HepG2 (cell line): ENCODE measurements around the gene MFAP2. TPM values are rescaled to one million over a fixed set of nuclear protein-coding genes. Genes with fewer than 3 reads are reported as not detected.

Experiments used
- ARNTL ChIP-seq: sonication (generic); formaldehyde crosslinking; IDR thresholded peaks from 2 replicates; pipeline ENCODE4 v1.4.0; 2020; ENCODE audit warnings: mild to moderate bottlenecking, missing genetic modification reagents
- MIER2 ChIP-seq: IDR thresholded peaks from 2 replicates; pipeline ENCODE4 v1.6.1; 2016; ENCODE audit warnings: missing biosample characterization, missing genetic modification reagents
- TEAD2 ChIP-seq: sonication (generic); formaldehyde crosslinking; IDR thresholded peaks from 2 replicates; pipeline ENCODE4 v1.9.0; 2021; ENCODE audit warnings: missing genetic modification reagents
- ZNF234 ChIP-seq: sonication (generic); formaldehyde crosslinking; conservative IDR thresholded peaks from 2 replicates; pipeline ENCODE4 v1.5.1; 2020; ENCODE audit warnings: mild to moderate bottlenecking, missing genetic modification reagents
- polyA plus RNA-seq, 8 experiments: library from polyadenylated mRNA; depleted of rRNA in 3 of 8; stranded (reverse) in 7 of 8; unstranded in 1 of 8; fragments of >200 nt; fragmentation: Illumina TruSeq in 4 of 8; extraction: Trizol in 4 of 8; gene quantifications; 2 replicates each; pipeline versions ENCODE4 v1.2.1 to v1.2.3, GENCODE V29; 2011 to 2016; ENCODE audit warnings: low read depth in 4 of 8, missing spikeins in 1 of 8, mixed read lengths in 1 of 8; ENCODE audit not compliant: insufficient read depth in 1 of 8
- total RNA-seq, 5 experiments: library from RNA; depleted of rRNA; stranded (reverse); fragments of >200 nt; fragmentation: Illumina TruSeq; extraction: Trizol; gene quantifications; 2 replicates each; pipeline ENCODE4 v1.2.3, GENCODE V29; 2016; ENCODE audit warnings: low read depth in 1 of 5
- TF ChIP-seq, protein P1 (sequence below): sonication (generic); formaldehyde crosslinking; IDR thresholded peaks from 2 replicates; pipeline ENCODE4 v1.5.1; 2020; ENCODE audit warnings: mild to moderate bottlenecking, missing genetic modification reagents, borderline replicate concordance
- TF ChIP-seq, protein P2 (sequence below), 2 experiments: fragments of 450-650 bp in 1 of 2; sonication (generic) in 1 of 2; formaldehyde crosslinking in 1 of 2; IDR thresholded peaks; 2 replicates each; pipeline versions ENCODE4 v1.6.1 to v1.8.0; 2016 to 2022; ENCODE audit warnings: antibody characterized with exemption in 1 of 2, mild to moderate bottlenecking in 1 of 2, missing genetic modification reagents in 1 of 2
- TF ChIP-seq, protein P3 (sequence below): sonication (generic); formaldehyde crosslinking; IDR thresholded peaks from 2 replicates; pipeline ENCODE4 v1.8.1; 2023; ENCODE audit warnings: missing genetic modification reagents, inconsistent platforms, borderline replicate concordance
- TF ChIP-seq, protein P4 (sequence below): IDR thresholded peaks from 2 replicates; pipeline ENCODE4 v1.6.1; 2012; ENCODE audit warnings: low read depth, low read length, improper control_type of control experiment

The MFAP2 gene
- total and polyA plus RNA-seq, 2 of the 13 experiments (the other 11 are each of a cell fraction or from before 2014, with no cell fraction given): 1.1 to 1.4 TPM

DNA sequence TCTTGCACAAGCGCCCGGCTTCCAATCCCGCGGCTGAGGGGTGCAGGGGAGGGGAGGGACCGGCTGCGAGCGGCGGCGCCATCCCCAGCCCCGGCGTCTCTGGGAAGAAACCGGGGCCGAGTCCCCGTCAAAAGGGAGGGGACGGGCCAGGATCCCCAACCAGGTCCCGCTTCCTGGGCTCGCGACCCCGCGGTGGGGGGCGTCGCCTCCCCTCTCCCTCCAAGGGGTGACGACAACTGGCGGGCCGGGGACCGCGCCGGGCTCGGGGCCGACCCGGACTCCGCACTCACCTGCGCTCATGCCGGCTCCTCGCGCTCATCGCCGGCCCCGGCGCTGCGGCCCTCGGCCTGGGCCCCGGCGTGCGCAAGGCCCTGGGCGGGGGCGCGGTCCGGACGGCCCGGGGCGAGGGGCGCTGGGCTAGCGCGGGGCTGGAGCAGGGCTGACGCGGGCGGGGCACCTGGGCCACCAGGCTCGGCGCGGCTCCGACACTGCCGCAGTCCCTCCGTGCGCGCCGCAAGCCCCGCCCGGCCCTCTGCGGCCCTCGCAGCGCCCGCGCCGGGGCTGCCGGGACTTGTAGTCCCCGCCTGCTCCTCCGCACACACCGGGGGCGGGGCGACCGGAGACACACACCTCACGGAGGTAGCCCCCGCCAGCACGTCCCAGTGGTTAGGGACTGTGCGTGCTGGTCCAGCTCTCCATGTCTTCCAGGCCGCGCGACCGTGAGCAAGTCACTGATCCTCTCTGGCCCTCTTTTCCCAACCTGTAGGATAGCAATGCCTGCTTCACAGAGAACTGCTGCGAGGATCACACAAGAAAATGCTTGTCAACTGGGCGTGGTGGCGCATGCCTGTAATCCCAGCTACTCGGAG, 31.3 kb upstream of the MFAP2 start, which contains the start of gene ATP13A2 (continued):
- TF ChIP-seq, protein P1, sequence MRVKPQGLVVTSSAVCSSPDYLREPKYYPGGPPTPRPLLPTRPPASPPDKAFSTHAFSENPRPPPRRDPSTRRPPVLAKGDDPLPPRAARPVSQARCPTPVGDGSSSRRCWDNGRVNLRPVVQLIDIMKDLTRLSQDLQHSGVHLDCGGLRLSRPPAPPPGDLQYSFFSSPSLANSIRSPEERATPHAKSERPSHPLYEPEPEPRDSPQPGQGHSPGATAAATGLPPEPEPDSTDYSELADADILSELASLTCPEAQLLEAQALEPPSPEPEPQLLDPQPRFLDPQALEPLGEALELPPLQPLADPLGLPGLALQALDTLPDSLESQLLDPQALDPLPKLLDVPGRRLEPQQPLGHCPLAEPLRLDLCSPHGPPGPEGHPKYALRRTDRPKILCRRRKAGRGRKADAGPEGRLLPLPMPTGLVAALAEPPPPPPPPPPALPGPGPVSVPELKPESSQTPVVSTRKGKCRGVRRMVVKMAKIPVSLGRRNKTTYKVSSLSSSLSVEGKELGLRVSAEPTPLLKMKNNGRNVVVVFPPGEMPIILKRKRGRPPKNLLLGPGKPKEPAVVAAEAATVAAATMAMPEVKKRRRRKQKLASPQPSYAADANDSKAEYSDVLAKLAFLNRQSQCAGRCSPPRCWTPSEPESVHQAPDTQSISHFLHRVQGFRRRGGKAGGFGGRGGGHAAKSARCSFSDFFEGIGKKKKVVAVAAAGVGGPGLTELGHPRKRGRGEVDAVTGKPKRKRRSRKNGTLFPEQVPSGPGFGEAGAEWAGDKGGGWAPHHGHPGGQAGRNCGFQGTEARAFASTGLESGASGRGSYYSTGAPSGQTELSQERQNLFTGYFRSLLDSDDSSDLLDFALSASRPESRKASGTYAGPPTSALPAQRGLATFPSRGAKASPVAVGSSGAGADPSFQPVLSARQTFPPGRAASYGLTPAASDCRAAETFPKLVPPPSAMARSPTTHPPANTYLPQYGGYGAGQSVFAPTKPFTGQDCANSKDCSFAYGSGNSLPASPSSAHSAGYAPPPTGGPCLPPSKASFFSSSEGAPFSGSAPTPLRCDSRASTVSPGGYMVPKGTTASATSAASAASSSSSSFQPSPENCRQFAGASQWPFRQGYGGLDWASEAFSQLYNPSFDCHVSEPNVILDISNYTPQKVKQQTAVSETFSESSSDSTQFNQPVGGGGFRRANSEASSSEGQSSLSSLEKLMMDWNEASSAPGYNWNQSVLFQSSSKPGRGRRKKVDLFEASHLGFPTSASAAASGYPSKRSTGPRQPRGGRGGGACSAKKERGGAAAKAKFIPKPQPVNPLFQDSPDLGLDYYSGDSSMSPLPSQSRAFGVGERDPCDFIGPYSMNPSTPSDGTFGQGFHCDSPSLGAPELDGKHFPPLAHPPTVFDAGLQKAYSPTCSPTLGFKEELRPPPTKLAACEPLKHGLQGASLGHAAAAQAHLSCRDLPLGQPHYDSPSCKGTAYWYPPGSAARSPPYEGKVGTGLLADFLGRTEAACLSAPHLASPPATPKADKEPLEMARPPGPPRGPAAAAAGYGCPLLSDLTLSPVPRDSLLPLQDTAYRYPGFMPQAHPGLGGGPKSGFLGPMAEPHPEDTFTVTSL: no peak
- TF ChIP-seq MIER2 (CRISPR knock-in tag) (no peak), ZNF234 (no peak), ARNTL (no peak), TEAD2 (CRISPR knock-in tag) (no peak)
- TF ChIP-seq, protein P2, sequence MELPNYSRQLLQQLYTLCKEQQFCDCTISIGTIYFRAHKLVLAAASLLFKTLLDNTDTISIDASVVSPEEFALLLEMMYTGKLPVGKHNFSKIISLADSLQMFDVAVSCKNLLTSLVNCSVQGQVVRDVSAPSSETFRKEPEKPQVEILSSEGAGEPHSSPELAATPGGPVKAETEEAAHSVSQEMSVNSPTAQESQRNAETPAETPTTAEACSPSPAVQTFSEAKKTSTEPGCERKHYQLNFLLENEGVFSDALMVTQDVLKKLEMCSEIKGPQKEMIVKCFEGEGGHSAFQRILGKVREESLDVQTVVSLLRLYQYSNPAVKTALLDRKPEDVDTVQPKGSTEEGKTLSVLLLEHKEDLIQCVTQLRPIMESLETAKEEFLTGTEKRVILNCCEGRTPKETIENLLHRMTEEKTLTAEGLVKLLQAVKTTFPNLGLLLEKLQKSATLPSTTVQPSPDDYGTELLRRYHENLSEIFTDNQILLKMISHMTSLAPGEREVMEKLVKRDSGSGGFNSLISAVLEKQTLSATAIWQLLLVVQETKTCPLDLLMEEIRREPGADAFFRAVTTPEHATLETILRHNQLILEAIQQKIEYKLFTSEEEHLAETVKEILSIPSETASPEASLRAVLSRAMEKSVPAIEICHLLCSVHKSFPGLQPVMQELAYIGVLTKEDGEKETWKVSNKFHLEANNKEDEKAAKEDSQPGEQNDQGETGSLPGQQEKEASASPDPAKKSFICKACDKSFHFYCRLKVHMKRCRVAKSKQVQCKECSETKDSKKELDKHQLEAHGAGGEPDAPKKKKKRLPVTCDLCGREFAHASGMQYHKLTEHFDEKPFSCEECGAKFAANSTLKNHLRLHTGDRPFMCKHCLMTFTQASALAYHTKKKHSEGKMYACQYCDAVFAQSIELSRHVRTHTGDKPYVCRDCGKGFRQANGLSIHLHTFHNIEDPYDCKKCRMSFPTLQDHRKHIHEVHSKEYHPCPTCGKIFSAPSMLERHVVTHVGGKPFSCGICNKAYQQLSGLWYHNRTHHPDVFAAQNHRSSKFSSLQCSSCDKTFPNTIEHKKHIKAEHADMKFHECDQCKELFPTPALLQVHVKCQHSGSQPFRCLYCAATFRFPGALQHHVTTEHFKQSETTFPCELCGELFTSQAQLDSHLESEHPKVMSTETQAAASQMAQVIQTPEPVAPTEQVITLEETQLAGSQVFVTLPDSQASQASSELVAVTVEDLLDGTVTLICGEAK (IDR thresholded peaks at IDR 0.05): no peak
- TF ChIP-seq, protein P2 (CRISPR knock-in tag; IDR thresholded peaks at IDR 0.05): no peak
- TF ChIP-seq, protein P3, sequence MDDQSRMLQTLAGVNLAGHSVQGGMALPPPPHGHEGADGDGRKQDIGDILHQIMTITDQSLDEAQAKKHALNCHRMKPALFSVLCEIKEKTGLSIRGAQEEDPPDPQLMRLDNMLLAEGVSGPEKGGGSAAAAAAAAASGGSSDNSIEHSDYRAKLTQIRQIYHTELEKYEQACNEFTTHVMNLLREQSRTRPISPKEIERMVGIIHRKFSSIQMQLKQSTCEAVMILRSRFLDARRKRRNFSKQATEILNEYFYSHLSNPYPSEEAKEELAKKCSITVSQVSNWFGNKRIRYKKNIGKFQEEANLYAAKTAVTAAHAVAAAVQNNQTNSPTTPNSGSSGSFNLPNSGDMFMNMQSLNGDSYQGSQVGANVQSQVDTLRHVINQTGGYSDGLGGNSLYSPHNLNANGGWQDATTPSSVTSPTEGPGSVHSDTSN: no peak
- TF ChIP-seq, protein P4, sequence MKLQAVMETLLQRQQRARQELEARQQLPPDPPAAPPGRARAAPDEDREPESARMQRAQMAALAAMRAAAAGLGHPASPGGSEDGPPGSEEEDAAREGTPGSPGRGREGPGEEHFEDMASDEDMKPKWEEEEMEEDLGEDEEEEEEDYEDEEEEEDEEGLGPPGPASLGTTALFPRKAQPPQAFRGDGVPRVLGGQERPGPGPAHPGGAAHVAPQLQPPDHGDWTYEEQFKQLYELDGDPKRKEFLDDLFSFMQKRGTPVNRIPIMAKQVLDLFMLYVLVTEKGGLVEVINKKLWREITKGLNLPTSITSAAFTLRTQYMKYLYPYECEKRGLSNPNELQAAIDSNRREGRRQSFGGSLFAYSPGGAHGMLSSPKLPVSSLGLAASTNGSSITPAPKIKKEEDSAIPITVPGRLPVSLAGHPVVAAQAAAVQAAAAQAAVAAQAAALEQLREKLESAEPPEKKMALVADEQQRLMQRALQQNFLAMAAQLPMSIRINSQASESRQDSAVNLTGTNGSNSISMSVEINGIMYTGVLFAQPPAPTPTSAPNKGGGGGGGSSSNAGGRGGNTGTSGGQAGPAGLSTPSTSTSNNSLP: no peak
